ENCODE measurements around the gene PSTK. TPM values are rescaled to one million over a fixed set of nuclear protein-coding genes. Genes with fewer than 3 reads are reported as not detected.

Gene PSTK
- total and polyA plus RNA-seq, 10 of the 15 experiments (the other 5 are each of a cell fraction or from before 2014, with no cell fraction given): 1.8 to 7.1 (median 3.4) TPM

- no peak for TF ChIP-seq PML (IDR thresholded peaks at IDR 0.05; ENCODE audit: low read length)
- TF ChIP-seq TAF1 (IDR thresholded peaks at IDR 0.05; ENCODE audit: borderline replicate concordance, low read depth, low read length): no peak
- TF ChIP-seq REST (IDR thresholded peaks at IDR 0.05; ENCODE audit: low read depth, low read length): no peak
- TF ChIP-seq PAX5 (IDR thresholded peaks at IDR 0.05; ENCODE audit: borderline replicate concordance, low read depth, low read length): no peak
These were observed 40.9 kb upstream of the PSTK start (continued) for GRCh38 chr10:122939133-122939855.

- H3K79me2 ChIP-seq (ENCODE audit: control insufficient read depth, insufficient read depth, low read length): no peaks in the 10 kb centered on the region
- no peaks in the 10 kb centered on the region for H3K9me3 ChIP-seq (replicated peaks; ENCODE audit: control insufficient read depth, insufficient read depth, low read length)
- ATAC-seq: no peak
- intact Hi-C loops (cut with micrococcal nuclease; ENCODE audit: unreplicated experiment): no loop called here
- no TSS peak for BruUV-seq (replicated peaks)
- POLR2A ChIA-PET: no interaction called here
- H4K20me1 ChIP-seq (ENCODE audit: control insufficient read depth, insufficient read depth): no peaks in the 10 kb centered on the region
- 100% methylated on average over 1 of the region's 1 CpG for WGBS (ENCODE audit: insufficient coverage, insufficient replicate concordance, low lambda C conversion rate, missing lambda C conversion rate)
- RAD21 ChIA-PET (ENCODE audit: unreplicated experiment): no interaction called here
- CTCF ChIA-PET: no interaction called here
- no peak overlapping the region for H3K9ac ChIP-seq (ENCODE audit: control insufficient read depth, insufficient read depth, low read length)
- H3K4me2 ChIP-seq (ENCODE audit: control insufficient read depth, insufficient read depth): no peak overlapping the region
- no peak for DNase-seq (ENCODE audit: low read depth, low spot score)
- H2AFZ ChIP-seq (ENCODE audit: control insufficient read depth, low read depth, low read length): no peak overlapping the region
- H3K27ac ChIP-seq (ENCODE audit: control insufficient read depth, insufficient read depth): no peak overlapping the region
- SMC1A ChIA-PET (ENCODE audit: uncharacterized antibody, unreplicated experiment): no interaction called here
- FAIRE-seq: no peak
- no peaks in the 10 kb centered on the region for H3K27me3 ChIP-seq (replicated peaks in 1 of 2; ENCODE audit: control insufficient read depth in 2 of 2, insufficient read depth in 2 of 2, low read length in 1 of 2)
- no peaks in the 10 kb centered on the region for H3K4me1 ChIP-seq (ENCODE audit: control insufficient read depth, insufficient read depth, low read length)
- in situ Hi-C loops (cut with MboI): no loop called here
- peaks cover 0 to 10% of the 10 kb centered on the region in 2 experiments; a peak in 2 of 4 replicates for H3K36me3 ChIP-seq (ENCODE audit: control insufficient read depth in 2 of 2, insufficient read depth in 2 of 2, low read length in 1 of 2)
- no peak overlapping the region for H3K4me3 ChIP-seq
- TF ChIP-seq FOXK2 (IDR thresholded peaks at IDR 0.05): no peak
- no peak for TF ChIP-seq REST (IDR thresholded peaks at IDR 0.05; ENCODE audit: low read depth, low read length)
- no peak for TF ChIP-seq RAD51 (IDR thresholded peaks at IDR 0.05)
- TF ChIP-seq ELK1 (IDR thresholded peaks at IDR 0.05; ENCODE audit: low read depth, low read length): no peak
- TF ChIP-seq HDAC2 (IDR thresholded peaks at IDR 0.05): no peak
These were observed 40.2 kb upstream of the PSTK start for GRCh38 chr10:122939856-122940543.

Measured in GM12878 (cell line).